Naive B cell (primary cell): ENCODE results near the gene POLN. TPM values are rescaled to one million over a fixed set of nuclear protein-coding genes. Genes with fewer than 3 reads are reported as not detected.
"Not testable (repeated sequence)": the region's sequence is repeated elsewhere in the genome, so short reads cannot be mapped to it uniquely, and the experiment has no call there.

Experiments used
- ATAC-seq, 2 donors: fragments of 150-1000 bp; cut with Tn5 transposase; 2 replicates each; pipeline ENCODE4 v1.10.0; 2021; ENCODE audit warnings: low read depth in 2 of 2, mild to moderate bottlenecking in 2 of 2, moderate library complexity in 2 of 2
- DNase-seq: peaks from one replicate; pipeline ENCODE4 v3.0.0; 2022
- H3K27ac Mint-ChIP-seq, 6 donors: one replicate each; pipeline ENCODE4 v1.8.0; 2020 to 2022; ENCODE audit warnings: mild to moderate bottlenecking in 6 of 6, mixed read lengths in 6 of 6, moderate library complexity in 5 of 6, inconsistent platforms in 2 of 6
- H3K27me3 Mint-ChIP-seq, 3 donors: one replicate each; pipeline ENCODE4 v1.8.0; 2021 to 2022; ENCODE audit warnings: mixed read lengths in 3 of 3, mild to moderate bottlenecking in 1 of 3
- H3K36me3 Mint-ChIP-seq, 2 donors: one replicate each; pipeline ENCODE4 v1.8.0; 2020 to 2022; ENCODE audit warnings: mixed read lengths in 2 of 2, inconsistent platforms in 1 of 2, mild to moderate bottlenecking in 1 of 2
- H3K4me1 Mint-ChIP-seq, 3 donors: one replicate each; pipeline ENCODE4 v1.8.0; 2020 to 2022; ENCODE audit warnings: mixed read lengths in 3 of 3, inconsistent platforms in 1 of 3, mild to moderate bottlenecking in 1 of 3, moderate library complexity in 1 of 3
- H3K4me3 Mint-ChIP-seq, 8 donors: one replicate each; pipeline ENCODE4 v1.8.0; 2020 to 2022; ENCODE audit warnings: mild to moderate bottlenecking in 8 of 8, mixed read lengths in 8 of 8, moderate library complexity in 8 of 8, inconsistent platforms in 2 of 8
- H3K9me3 Mint-ChIP-seq, 7 donors: one replicate each; pipeline ENCODE4 v1.8.0; 2020 to 2022; ENCODE audit warnings: mixed read lengths in 7 of 7, mild to moderate bottlenecking in 5 of 7, inconsistent platforms in 2 of 7, moderate library complexity in 1 of 7
- polyA plus RNA-seq, 6 donors: library from polyadenylated mRNA; unstranded; fragments of 300-500 nt; fragmentation: Illumina TruSeq; gene quantifications; one replicate each; pipeline ENCODE4 v1.2.3, GENCODE V29; 2021; ENCODE audit warnings: low read depth in 6 of 6

The POLN gene
- polyA plus RNA-seq, 6 donors from 2014 or later: 0.62 to 0.79 (median 0.71) TPM; not detected in 2

DNA sequence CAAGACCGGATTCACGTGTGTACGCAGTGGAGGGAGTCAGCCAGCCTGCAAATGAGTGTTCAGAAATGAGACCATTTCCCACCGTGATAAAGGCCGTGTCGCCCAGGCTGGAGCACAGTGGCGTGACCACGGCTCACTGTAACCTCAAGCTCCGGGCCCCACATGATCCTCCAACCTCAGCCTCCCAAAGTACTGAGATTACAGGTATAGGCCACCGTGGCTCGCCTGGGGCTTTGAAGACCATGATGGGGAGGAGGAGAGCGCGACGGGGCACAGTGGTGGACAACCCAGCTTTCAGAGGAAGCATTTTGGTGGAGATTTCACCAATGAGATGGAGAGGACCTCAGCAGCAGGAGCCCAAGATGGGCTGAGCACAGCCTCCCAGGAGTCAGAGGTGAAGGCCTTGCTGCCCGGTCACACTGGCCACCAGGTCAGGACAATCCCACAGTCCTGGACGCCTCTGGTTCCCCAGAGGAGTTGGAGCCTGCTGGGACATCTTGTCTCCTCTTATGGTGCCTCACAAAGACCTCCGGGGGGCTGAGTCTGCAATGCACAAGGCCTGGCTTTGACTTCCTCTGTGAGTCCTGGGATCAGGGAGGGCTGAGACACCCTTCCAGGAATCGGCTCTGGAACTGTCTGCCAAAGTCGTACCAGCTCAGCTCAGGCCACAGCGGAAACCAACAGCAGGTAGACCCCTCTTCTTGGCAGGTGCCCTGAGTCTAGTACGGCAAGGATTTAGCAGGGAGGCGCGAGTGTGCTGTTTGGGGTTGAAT is 42.4 kb upstream of the POLN start:
- no peaks in the 10 kb centered on the region for H3K9me3 Mint-ChIP-seq
- peaks cover 0 to 4% (median 0%) of the 10 kb centered on the region in 3 donors for H3K27me3 Mint-ChIP-seq
- ATAC-seq: no peak
- no peak overlapping the region for H3K4me3 Mint-ChIP-seq
- peak overlapping the region in 3 of 6 donors; percentile 18 to 98 (median 69) for H3K27ac Mint-ChIP-seq
- no peak for DNase-seq
- H3K36me3 Mint-ChIP-seq: no peaks in the 10 kb centered on the region
- H3K4me1 Mint-ChIP-seq: peaks cover 19 to 31% (median 22%) of the 10 kb centered on the region in 3 donors

DNA sequence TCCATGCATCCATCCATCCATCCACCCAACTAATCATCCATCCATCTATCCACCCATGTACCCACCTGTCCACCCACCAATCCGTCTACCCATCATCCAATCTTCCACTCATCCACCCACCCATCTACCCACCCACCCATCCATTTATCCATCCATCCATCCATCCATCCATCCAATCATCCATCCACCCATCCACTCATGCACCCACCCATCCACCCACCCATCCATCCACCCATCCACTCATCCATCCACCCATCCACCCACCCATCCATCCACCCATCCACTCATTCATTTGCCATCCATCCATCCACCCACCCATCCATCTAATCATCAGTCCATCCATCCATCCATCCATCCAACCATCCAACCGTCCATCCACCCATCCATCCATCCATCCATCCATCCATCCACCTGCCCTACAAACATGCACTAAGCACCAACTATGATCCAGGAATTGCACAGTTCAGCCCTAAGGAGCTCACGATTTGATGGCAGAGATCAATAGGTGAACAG is 41.3 kb upstream of the POLN start:
- no peaks in the 10 kb centered on the region for H3K9me3 Mint-ChIP-seq
- peaks cover 0 to 4% (median 0%) of the 10 kb centered on the region in 3 donors for H3K27me3 Mint-ChIP-seq
- H3K36me3 Mint-ChIP-seq: no peaks in the 10 kb centered on the region
- ATAC-seq: no peak
- peaks cover 19 to 31% (median 22%) of the 10 kb centered on the region in 3 donors for H3K4me1 Mint-ChIP-seq
- DNase-seq: no peak
- no peak overlapping the region for H3K4me3 Mint-ChIP-seq
- H3K27ac Mint-ChIP-seq: peak overlapping the region in 5 of 6 donors; percentile 10 to 98 (median 74)

DNA sequence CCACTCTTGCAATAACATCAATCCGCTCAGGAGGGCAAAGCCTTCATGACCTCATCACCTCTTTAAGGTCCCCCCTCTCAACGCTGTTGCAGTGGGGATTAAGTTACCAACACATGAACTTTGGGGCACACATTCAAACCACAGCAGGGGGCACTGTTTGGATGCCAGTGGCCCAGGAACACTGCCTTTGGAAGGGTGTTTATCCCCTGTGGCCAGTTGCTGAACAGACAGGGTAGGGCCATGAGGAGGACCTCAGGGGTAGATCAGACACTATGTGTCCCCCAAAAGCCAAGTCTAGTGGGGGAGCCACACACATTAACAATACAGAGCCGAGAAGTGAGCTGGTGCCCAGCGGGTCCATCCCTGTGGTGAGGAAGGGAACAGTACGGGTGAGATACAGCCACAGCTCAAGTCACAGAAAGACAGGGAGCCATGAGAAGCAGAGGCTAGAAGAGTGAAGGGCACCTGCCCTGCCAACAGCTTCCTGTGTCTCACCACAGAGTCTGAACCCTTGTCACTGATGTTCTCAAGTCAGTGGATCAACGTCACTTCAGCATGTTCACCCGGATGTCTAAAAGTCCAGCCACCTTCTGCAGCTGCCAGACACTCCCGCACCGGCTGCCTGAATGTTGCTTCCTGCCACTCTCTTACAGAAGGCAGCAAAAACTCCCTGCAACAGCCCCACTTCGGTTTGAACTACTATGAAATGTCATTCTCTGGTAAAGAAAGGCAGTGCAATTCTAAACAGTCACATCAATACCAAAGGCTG is 39.8 kb upstream of the POLN start:
- peak overlapping the region in 6 of 8 donors; percentile 6 to 82 (median 52) for H3K4me3 Mint-ChIP-seq
- H3K9me3 Mint-ChIP-seq: no peaks in the 10 kb centered on the region
- H3K4me1 Mint-ChIP-seq: peaks cover 19 to 31% (median 22%) of the 10 kb centered on the region in 3 donors
- peaks cover 0 to 2% (median 0%) of the 10 kb centered on the region in 3 donors for H3K27me3 Mint-ChIP-seq
- H3K36me3 Mint-ChIP-seq: no peaks in the 10 kb centered on the region
- ATAC-seq (peak; percentile 91 to 92), DNase-seq (peak; percentile 86)
- H3K27ac Mint-ChIP-seq: peak overlapping the region; percentile 98 to 99 (median 98)

DNA sequence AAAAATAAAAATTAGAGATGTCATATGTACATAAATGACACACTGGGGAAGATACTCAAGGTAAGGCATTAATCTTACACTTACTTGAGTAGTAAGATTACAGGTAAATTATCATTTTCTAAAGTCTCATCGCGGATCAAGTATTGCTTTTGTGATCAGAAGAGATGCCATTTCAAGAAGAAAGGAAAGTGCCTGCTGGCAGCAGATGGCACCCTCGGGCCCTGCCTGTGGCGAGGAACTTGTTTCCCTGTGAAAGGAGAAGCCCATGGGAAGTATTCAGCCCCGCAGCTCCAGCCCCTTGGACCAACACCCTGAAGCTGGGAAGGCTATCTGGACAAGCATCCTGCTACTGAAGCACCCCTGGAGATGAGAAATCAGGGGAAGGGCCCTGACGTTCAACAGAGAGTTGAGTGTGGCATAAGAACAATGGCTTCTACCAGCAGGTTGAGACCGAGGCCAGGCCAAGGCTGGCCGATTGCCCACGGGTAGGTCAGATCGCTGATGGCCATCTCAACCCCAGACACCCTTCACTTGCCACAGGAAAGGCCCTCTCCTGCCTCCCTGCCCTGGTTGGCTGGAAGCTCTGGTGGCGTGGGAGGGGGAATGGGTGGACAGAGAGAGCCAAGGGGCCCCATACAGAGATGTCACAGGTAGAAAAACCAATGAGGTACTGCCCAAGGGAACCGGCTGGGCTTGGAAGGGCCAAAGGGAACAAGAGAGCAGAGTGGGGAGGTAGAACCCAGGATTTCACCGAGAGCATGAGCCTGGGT is 38.8 kb upstream of the POLN start:
- Mint-ChIP-seq H3K4me1 (peaks cover 19 to 31% (median 22%) of the 10 kb centered on the region in 3 donors), H3K27me3 (no peaks in the 10 kb centered on the region), H3K27ac (peak overlapping the region; percentile 56 to 98 (median 98)), H3K36me3 (no peaks in the 10 kb centered on the region), H3K9me3 (no peaks in the 10 kb centered on the region), H3K4me3 (peak overlapping the region in 3 of 8 donors; percentile 33 to 71 (median 43))
- ATAC-seq: no peak
- DNase-seq: no peak

DNA sequence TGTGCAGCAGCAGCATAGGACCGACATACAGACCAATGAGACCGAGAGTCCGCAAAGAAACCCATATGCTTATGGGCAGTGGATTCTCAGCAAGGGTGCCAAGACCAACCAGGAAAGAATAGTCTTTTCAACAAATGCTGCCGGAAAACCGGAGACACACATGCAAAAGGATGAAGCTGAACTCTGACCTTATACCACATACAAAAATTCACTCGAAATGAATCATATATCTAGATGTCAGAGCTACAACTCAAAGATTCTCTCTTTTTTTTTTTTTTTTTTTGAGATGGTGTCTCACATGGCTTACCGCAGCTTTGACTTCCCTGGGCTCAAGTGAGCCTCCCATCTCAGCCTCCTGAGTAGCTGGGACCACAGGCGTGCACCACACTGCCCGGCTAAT is 36.0 kb upstream of the POLN start:
- H3K36me3 Mint-ChIP-seq: no peaks in the 10 kb centered on the region
- no peaks in the 10 kb centered on the region for H3K27me3 Mint-ChIP-seq
- peak overlapping the region in 1 of 6 donors; percentile 53 for H3K27ac Mint-ChIP-seq
- H3K9me3 Mint-ChIP-seq: no peaks in the 10 kb centered on the region
- no peak overlapping the region for H3K4me3 Mint-ChIP-seq
- no peak for ATAC-seq
- H3K4me1 Mint-ChIP-seq: peaks cover 19 to 24% (median 22%) of the 10 kb centered on the region in 3 donors
- no peak for DNase-seq

DNA sequence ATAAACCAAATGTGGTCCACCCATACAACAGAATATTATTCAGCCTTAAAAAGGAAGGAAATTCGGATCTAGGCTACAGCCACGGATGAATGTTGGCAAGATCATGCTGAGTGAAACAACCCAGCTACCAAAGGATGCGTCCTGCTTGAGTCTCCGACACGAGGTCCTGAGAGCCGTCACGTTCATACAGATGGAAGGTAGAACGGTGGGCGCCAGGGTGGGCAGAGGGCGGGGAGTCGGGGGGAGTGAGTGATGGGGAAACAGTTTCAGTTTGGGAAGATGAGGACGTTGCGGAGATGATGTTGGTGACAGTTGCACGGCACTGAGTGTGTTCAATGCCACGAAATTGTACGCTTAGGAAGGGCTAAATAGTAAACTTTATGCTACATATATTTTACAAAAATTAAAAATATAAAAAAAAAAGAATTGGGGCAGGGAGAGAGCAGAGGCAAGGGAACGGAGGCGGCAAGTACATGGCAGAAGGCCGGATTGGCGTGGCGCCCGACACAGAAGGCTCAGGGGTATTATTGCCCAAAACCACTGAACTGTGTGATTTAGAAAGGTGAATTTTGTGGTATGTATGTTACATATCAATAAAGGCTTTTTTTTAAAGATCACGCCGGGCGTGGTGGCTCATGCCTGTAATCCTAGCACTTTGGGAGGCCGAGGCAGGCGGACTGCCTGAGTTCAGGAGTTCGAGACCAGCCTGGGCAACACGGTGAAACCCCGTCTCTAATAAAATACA is 34.8 kb upstream of the POLN start:
- H3K27me3 Mint-ChIP-seq: no peaks in the 10 kb centered on the region
- ATAC-seq: no peak
- no peak for DNase-seq
- peak overlapping the region in 1 of 6 donors; percentile 73 for H3K27ac Mint-ChIP-seq
- H3K9me3 Mint-ChIP-seq: no peaks in the 10 kb centered on the region
- no peak overlapping the region for H3K4me3 Mint-ChIP-seq
- peaks cover 11 to 17% (median 13%) of the 10 kb centered on the region in 3 donors for H3K4me1 Mint-ChIP-seq
- H3K36me3 Mint-ChIP-seq: no peaks in the 10 kb centered on the region

DNA sequence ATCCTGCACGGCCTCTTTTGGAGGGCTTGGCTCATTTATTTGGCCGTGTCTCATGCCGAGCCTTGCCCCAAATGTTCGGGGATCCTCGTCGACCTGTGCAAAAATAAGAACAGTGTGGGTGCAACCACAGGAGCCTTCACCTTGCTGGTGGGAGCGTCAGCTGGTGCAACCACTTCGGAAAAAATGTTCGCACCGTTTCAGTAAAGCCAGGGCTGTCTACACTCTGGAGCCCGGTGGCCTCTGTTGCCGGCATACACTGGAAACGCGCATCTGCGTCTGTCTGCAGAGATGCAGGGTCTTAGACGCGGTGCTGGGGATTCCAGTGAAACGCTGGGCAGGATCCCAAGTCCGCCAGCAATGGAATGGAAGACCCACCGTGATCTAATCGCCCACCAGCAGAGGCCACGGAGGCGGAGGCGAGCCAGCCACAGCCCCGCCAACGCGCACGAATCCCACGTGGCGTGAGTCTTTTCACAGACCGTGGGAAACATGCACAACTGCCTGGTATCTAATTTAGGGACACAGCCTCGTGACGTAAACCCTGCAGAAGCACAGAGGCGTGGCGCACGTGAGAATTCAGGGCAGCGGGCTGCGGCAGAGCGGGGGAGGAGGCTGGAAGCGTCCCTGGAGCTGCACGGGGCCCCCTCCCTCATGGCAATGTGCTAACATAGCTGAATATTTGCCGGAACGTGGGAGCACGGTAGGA is 33.8 kb upstream of the POLN start:
- Mint-ChIP-seq H3K9me3 (no peaks in the 10 kb centered on the region), H3K36me3 (no peaks in the 10 kb centered on the region), H3K4me3 (no peak overlapping the region), H3K27me3 (no peaks in the 10 kb centered on the region), H3K4me1 (peaks cover under 1 to 8% (median 2%) of the 10 kb centered on the region in 3 donors), H3K27ac (no peak overlapping the region)
- DNase-seq (no peak), ATAC-seq (no peak)

DNA sequence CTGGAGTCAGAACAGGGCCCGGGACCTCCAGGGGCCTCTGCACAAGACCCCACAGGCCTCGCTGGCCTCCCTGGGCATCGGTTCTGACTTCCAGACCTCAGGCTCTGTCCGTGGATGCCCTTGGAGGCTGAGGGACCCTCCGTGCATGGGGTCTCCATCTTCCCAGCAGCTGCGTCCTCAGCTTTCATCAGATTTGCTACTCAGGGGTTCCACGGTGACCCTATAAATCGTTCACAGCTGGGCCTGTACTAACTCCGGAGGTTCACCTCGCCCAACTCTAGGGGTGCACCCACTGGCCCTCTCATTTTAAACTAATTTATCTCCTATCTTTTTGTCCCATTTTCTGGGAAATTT is 33.1 kb upstream of the POLN start:
- H3K9me3 Mint-ChIP-seq, H3K36me3 Mint-ChIP-seq, H3K27me3 Mint-ChIP-seq, DNase-seq, H3K27ac Mint-ChIP-seq, H3K4me3 Mint-ChIP-seq, H3K4me1 Mint-ChIP-seq, ATAC-seq: not testable (repeated sequence)

DNA sequence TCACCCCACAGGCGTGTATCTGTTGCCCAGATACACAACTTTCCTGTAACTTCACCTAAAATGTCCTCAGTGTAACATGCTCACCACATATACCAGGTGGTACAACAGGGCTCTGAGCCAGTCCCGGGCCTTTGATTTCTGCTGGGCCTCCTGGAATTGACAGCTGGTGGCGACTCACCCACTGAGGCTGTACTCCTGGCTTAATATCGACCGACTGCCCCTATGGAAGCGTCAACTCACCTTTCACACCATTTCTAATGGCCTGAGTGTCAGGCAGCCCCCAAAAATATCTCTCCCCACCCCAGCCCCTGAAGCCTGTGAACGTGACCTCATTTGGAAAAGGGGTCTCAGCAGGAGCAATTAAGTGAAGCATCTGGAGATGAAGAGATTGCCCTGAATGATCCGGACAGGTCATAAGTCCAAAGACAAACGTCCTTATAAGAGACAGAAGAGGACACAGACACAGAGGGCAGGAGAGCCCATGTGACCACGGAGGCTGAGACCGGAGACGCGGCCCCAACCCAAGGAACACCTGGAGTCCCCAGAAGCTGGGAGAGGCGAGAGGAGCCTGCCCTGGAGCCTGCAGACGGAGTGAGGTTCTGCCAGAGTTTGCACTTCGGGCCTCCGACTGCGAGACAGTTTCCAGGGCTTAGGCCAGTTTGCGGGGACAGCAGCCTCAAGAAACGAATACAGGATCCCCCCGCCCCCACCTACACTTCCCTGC is 32.6 kb upstream of the POLN start:
- no peaks in the 10 kb centered on the region for H3K27me3 Mint-ChIP-seq
- no peaks in the 10 kb centered on the region for H3K36me3 Mint-ChIP-seq
- H3K4me1 Mint-ChIP-seq: peaks cover 0 to under 1% (median 0%) of the 10 kb centered on the region in 3 donors
- no peaks in the 10 kb centered on the region for H3K9me3 Mint-ChIP-seq
- no peak for DNase-seq
- no peak overlapping the region for H3K4me3 Mint-ChIP-seq
- no peak for ATAC-seq
- H3K27ac Mint-ChIP-seq: peak overlapping the region in 2 of 6 donors; percentile 38 to 79

DNA sequence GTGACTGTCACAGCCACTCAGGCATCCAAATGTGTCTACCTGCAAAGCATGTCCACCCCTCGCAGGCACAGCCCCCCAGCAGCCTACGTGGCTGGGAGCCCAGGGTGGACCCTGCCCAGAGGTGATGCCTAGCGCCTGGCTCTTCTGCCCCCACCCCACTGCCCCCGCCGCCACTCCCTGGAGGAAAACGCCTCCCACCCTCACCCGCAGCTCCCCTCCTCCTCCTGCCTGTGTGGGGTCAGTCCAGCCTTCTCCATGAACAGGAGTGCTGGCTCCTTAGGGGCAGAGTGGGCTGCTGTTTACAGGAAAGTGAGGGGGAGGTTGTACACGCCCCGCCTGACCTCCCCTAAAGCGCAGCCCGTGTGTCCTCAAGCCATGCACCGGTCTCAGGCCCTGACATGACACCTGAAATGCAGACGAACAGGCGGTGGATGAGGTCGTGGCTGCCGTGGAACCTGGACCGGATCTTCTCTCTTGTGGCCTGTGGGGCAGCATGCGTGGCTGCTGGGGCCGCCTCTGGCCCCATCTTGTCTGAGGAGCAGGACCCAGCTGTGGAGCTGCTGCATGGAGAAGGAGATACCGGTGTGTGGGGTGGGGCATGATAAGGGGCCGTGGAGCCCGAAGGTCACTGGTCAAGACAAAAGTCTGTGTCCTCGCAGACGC is 31.9 kb upstream of the POLN start:
- Mint-ChIP-seq H3K4me1 (no peaks in the 10 kb centered on the region), H3K4me3 (no peak overlapping the region), H3K27ac (no peak overlapping the region), H3K27me3 (no peaks in the 10 kb centered on the region), H3K9me3 (no peaks in the 10 kb centered on the region), H3K36me3 (no peaks in the 10 kb centered on the region)
- ATAC-seq (no peak), DNase-seq (no peak)

DNA sequence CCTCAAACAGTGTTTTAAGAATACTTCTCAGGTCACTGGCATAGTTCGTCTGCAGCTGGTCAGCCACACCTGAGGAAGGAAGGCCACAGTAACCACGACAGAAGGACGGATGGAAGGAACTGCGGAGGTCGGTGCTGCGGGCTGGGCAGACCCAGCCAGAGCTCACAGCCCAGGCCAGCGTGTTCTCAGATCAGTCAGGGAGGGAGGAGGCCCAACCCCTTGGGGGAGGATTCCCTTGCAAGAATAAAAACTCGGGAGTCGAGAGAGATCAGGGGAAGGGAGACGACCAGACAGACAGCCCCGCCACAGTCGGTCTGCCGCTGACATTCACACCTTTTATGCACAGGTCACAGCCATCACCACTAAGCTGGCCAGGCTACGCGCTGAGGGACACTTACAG is 31.3 kb upstream of the POLN start:
- peak overlapping the region in 1 of 6 donors; percentile 78 for H3K27ac Mint-ChIP-seq
- no peaks in the 10 kb centered on the region for H3K4me1 Mint-ChIP-seq
- ATAC-seq (no peak), DNase-seq (no peak)
- H3K36me3 Mint-ChIP-seq: no peaks in the 10 kb centered on the region
- no peaks in the 10 kb centered on the region for H3K9me3 Mint-ChIP-seq
- H3K4me3 Mint-ChIP-seq: no peak overlapping the region
- H3K27me3 Mint-ChIP-seq: no peaks in the 10 kb centered on the region
